ENCODE data around the gene P3R3URF. TPM values are rescaled to one million over a fixed set of nuclear protein-coding genes. Genes with fewer than 3 reads are reported as not detected.

Gene P3R3URF
- total RNA-seq, 1 experiment from 2014 or later: not detected

- no peaks in the 10 kb centered on the region for H3K9me3 ChIP-seq (ENCODE audit: control insufficient read depth in 1 of 2, insufficient read depth in 1 of 2, low read depth in 1 of 2, low read length in 2 of 2)
- TF ChIP-seq, protein P1, sequence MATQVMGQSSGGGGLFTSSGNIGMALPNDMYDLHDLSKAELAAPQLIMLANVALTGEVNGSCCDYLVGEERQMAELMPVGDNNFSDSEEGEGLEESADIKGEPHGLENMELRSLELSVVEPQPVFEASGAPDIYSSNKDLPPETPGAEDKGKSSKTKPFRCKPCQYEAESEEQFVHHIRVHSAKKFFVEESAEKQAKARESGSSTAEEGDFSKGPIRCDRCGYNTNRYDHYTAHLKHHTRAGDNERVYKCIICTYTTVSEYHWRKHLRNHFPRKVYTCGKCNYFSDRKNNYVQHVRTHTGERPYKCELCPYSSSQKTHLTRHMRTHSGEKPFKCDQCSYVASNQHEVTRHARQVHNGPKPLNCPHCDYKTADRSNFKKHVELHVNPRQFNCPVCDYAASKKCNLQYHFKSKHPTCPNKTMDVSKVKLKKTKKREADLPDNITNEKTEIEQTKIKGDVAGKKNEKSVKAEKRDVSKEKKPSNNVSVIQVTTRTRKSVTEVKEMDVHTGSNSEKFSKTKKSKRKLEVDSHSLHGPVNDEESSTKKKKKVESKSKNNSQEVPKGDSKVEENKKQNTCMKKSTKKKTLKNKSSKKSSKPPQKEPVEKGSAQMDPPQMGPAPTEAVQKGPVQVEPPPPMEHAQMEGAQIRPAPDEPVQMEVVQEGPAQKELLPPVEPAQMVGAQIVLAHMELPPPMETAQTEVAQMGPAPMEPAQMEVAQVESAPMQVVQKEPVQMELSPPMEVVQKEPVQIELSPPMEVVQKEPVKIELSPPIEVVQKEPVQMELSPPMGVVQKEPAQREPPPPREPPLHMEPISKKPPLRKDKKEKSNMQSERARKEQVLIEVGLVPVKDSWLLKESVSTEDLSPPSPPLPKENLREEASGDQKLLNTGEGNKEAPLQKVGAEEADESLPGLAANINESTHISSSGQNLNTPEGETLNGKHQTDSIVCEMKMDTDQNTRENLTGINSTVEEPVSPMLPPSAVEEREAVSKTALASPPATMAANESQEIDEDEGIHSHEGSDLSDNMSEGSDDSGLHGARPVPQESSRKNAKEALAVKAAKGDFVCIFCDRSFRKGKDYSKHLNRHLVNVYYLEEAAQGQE (IDR thresholded peaks at IDR 0.05; ENCODE audit: low read depth): no peak
- TF ChIP-seq EZH2 (IDR thresholded peaks at IDR 0.05) (no peak), ELF1 (IDR thresholded peaks at IDR 0.05; ENCODE audit: borderline replicate concordance, low read depth) (no peak), ZBTB33 (IDR thresholded peaks at IDR 0.05; ENCODE audit: extremely low read depth, insufficient replicate concordance, low read length) (no peak), FOSL1 (IDR thresholded peaks at IDR 0.05; ENCODE audit: low read depth) (no peak), SRF (IDR thresholded peaks at IDR 0.05; ENCODE audit: low read depth) (no peak), EGR1 (IDR thresholded peaks at IDR 0.05; ENCODE audit: low read depth) (no peak), TCF7L2 (IDR thresholded peaks at IDR 0.05; ENCODE audit: borderline replicate concordance, extremely low read depth, insufficient read depth, insufficient read length) (no peak), ZNF274 (IDR thresholded peaks at IDR 0.05; ENCODE audit: low read depth, low read length) (no peak), CTCF (IDR thresholded peaks at IDR 0.05 in 2 of 3, conservative IDR thresholded peaks at IDR 0.05 in 1 of 3; ENCODE audit: borderline replicate concordance in 1 of 3, insufficient read depth in 1 of 3, low read depth in 2 of 3, low read length in 2 of 3) (no peak)
- TF ChIP-seq, protein P2, sequence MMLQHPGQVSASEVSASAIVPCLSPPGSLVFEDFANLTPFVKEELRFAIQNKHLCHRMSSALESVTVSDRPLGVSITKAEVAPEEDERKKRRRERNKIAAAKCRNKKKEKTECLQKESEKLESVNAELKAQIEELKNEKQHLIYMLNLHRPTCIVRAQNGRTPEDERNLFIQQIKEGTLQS (IDR thresholded peaks at IDR 0.05): no peak
- H3K9ac ChIP-seq (ENCODE audit: low read length): no peak overlapping the region
- H3K36me3 ChIP-seq (ENCODE audit: control insufficient read depth in 1 of 2, insufficient read depth in 2 of 2, low read length in 2 of 2): no peaks in the 10 kb centered on the region
- H3K4me1 ChIP-seq (ENCODE audit: control insufficient read depth in 1 of 2, insufficient read depth in 2 of 2, low read length in 2 of 2): peaks cover 9 to 10% of the 10 kb centered on the region in 2 experiments
- no peak overlapping the region for H3K4me3 ChIP-seq (replicated peaks in 1 of 2; ENCODE audit: low read depth in 1 of 2, low read length in 2 of 2)
- no peaks in the 10 kb centered on the region for H4K20me1 ChIP-seq (ENCODE audit: insufficient read depth)
- ChIA-PET POLR2A (no interaction called here), RAD21 (ENCODE audit: low non-redundant PET in 1 of 2, low total read pairs in 2 of 2, uncharacterized antibody in 2 of 2, unreplicated experiment in 2 of 2) (no interaction called here), CTCF (interaction anchor here (0.5 kb wide), 1 partner anchor 283 kb away, joined by 4 read pairs; no protein-coding TSS in a partner anchor)
- H3K27me3 ChIP-seq (ENCODE audit: insufficient read depth, low read length): no peaks in the 10 kb centered on the region
- H3K27ac ChIP-seq (ENCODE audit: low read depth, low read length): no peak overlapping the region
- no peak for DNase-seq (ENCODE audit: low read depth, low spot score)
- no TSS peak for BruUV-seq (replicated peaks)
- ATAC-seq: no peak
- no peaks in the 10 kb centered on the region for H3K9me2 ChIP-seq (ENCODE audit: insufficient read depth)
- intact Hi-C loops (cut with micrococcal nuclease): no loop called here
- H3K4me2 ChIP-seq (ENCODE audit: low read length): no peak overlapping the region
- H3K79me2 ChIP-seq (ENCODE audit: insufficient read depth, low read length): no peaks in the 10 kb centered on the region
- H2AFZ ChIP-seq (ENCODE audit: low read depth, low read length, poor library complexity, severe bottlenecking): no peak overlapping the region
These were observed 9.5 kb downstream of the P3R3URF start for GRCh38 chr1:46166521-46167462.
